Liver (tissue), 3 donors: ENCODE results near the gene P4HA2.

ENCODE experiments used
- ATF3 ChIP-seq: IDR thresholded peaks from 2 replicates; pipeline ENCODE4 v1.6.1; 2016; ENCODE audit warnings: antibody characterized with exemption
- CTCF ChIP-seq: fragments of 150-350 bp; IDR thresholded peaks from 2 replicates; pipeline ENCODE4 v1.5.1; 2017; ENCODE audit warnings: improper control_type of control experiment, low read depth, low read length; ENCODE audit not compliant: missing input control
- HNF4A ChIP-seq, 2 donors: conservative IDR thresholded peaks; 2 replicates each; pipeline ENCODE4 v1.6.1; 2016; ENCODE audit warnings: antibody characterized with exemption in 2 of 2, mild to moderate bottlenecking in 2 of 2
- JUND ChIP-seq, 2 donors: IDR thresholded peaks; 2 replicates each; pipeline ENCODE4 v1.6.1; 2016; ENCODE audit warnings: antibody characterized with exemption in 2 of 2
- RAD21 ChIP-seq, 2 donors: IDR thresholded peaks; 2 replicates each; pipeline ENCODE4 v1.6.1; 2016; ENCODE audit warnings: antibody characterized with exemption in 2 of 2, mild to moderate bottlenecking in 2 of 2
- REST ChIP-seq: IDR thresholded peaks from 2 replicates; pipeline ENCODE4 v1.6.1; 2016; ENCODE audit warnings: antibody characterized with exemption, mild to moderate bottlenecking
- SP1 ChIP-seq: IDR thresholded peaks from 2 replicates; pipeline ENCODE4 v1.6.1; 2018; ENCODE audit warnings: antibody characterized with exemption, mild to moderate bottlenecking
- YY1 ChIP-seq: IDR thresholded peaks from 2 replicates; pipeline ENCODE4 v1.6.1; 2016; ENCODE audit warnings: antibody characterized with exemption, mild to moderate bottlenecking
- TF ChIP-seq, protein P1 (sequence below): IDR thresholded peaks from 2 replicates; pipeline ENCODE4 v1.6.1; 2016; ENCODE audit warnings: antibody characterized with exemption
- donor health status: healthy.
- donor health status: healthy.

GRCh38 chr5:132226516-132227234, 978 bp downstream of the P4HA2 start:
- TF ChIP-seq CTCF (no peak), YY1 (no peak), JUND (IDR thresholded peaks at IDR 0.05) (no peak), SP1 (no peak), ATF3 (no peak), REST (no peak), RAD21 (IDR thresholded peaks at IDR 0.05) (no peak), HNF4A (conservative IDR thresholded peaks at IDR 0.05) (no peak)
- TF ChIP-seq, protein P1, sequence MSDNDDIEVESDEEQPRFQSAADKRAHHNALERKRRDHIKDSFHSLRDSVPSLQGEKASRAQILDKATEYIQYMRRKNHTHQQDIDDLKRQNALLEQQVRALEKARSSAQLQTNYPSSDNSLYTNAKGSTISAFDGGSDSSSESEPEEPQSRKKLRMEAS = no peak
